ENCODE measurements around the gene WIPF2.

WIPF2 gene

DNA sequence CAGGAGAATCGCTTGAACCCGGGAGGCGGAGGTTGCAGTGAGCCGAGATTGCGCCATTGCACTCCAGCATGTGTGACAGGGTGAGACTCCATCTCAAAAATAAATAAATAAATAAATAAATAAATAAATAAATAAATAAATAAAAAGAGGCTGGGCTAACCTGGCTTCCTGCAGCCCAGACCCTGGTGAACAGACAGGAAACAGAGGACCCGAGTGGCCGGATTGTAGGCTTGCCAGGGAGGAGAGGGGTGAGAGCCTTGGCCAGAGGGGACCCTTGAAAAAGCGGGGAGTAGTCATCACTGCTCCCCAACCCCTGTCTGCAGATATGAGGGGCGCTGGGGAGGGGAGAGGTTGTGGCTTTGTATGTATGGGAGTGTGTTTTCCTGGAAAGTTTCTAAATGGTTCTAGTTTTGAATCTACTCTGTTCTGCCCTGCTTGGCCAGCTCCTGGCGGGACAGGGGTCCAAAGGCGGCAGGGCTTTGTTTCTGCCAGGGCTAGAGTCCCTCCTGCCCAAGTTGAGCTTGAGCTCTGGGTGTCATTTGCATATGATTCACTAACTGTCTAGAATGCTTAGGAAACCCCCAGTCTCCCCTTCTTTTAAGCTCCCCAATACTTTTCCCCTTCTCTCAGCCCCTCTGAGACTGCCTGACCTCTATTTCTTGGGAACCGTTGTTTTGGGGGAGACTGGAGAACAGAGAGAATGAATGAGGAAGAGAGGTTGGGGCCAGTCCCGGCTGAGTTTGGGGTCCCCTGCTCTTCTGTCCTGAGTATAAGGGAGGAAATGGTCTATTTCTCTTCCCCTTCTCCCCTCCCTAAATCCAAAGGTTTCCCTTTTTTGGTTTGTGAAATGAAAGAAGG lies 106.3 kb downstream of the WIPF2 start:
- H3K9ac ChIP-seq (ENCODE audit: insufficient read length, low read depth), result peak overlapping the region; percentile 5
- no peaks in the 10 kb centered on the region for H3K9me3 ChIP-seq (ENCODE audit: insufficient read depth, low read length)
- TF ChIP-seq YY1 (IDR thresholded peaks at IDR 0.05; ENCODE audit: insufficient read depth, insufficient read length) (no peak), SUZ12 (IDR thresholded peaks at IDR 0.05; ENCODE audit: extremely low read depth, insufficient read depth, insufficient read length) (no peak), ZNF274 (IDR thresholded peaks at IDR 0.05; ENCODE audit: low read depth, low read length) (no peak)
- no peak overlapping the region for H3K4me3 ChIP-seq (ENCODE audit: insufficient read length, low read depth)
- DNase-seq (ENCODE audit: low read depth, low spot score), result no peak
- peaks cover 3% of the 10 kb centered on the region for H3K36me3 ChIP-seq (ENCODE audit: insufficient read depth, insufficient read length, low read length)
- no peaks in the 10 kb centered on the region for H3K27me3 ChIP-seq (ENCODE audit: insufficient read depth, insufficient read length)
- H3K4me1 ChIP-seq (ENCODE audit: insufficient read depth, insufficient read length), result peaks cover 31% of the 10 kb centered on the region

DNA sequence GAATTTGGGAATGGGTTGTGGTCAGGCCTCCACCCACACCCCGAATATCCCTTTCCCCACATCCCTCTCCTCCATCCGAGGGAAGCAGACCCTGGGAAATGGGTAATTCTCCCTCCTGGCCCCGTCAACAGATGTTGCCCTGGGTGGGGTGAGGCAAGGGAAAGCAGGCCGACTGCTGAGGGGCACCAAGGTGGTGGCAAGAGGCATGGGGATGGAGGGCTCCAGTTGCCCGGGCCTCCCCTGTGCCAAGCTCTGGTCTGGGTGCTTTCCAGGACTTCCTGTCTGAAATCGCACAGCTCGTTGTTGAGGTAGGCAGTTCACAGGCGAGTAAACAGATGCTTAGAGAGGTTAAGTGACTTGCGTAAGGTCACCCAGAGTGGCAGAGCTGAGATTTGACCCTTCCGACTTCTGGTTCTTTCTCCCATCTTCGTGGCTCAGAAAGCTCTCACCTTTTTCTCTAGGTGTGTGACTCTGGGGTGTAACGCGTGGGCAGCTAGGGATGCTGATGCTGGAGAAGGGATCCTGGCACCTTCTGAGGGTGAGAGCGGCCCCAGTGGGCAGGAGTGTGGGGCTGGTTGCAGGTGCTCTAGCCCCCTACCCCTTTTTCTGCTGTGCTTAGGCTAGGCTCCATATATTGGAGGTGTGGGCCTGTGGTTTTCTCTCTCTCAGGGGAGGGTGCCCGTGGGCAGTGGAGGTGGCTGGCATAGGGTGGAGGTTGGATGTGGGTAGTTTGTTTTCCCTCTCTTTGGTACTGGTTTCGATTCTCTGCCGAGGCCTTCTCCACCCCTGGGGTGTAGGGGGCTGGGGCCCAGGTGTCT lies 107.1 kb downstream of the WIPF2 start:
- Histone ChIP-seq H3K4me1 (ENCODE audit: insufficient read depth, insufficient read length) (peaks cover 33% of the 10 kb centered on the region), H3K27me3 (ENCODE audit: insufficient read depth, insufficient read length) (no peaks in the 10 kb centered on the region), H3K36me3 (ENCODE audit: insufficient read depth, insufficient read length, low read length) (peaks cover 12% of the 10 kb centered on the region), H3K4me3 (ENCODE audit: insufficient read length, low read depth) (no peak overlapping the region), H3K9ac (ENCODE audit: insufficient read length, low read depth) (no peak overlapping the region), H3K9me3 (ENCODE audit: insufficient read depth, low read length) (no peaks in the 10 kb centered on the region)
- DNase-seq (ENCODE audit: low read depth, low spot score), result no peak
- TF ChIP-seq YY1 (IDR thresholded peaks at IDR 0.05; ENCODE audit: insufficient read depth, insufficient read length), result no peak
- no peak for TF ChIP-seq SUZ12 (IDR thresholded peaks at IDR 0.05; ENCODE audit: extremely low read depth, insufficient read depth, insufficient read length)
- TF ChIP-seq ZNF274 (IDR thresholded peaks at IDR 0.05; ENCODE audit: low read depth, low read length), result no peak

DNA sequence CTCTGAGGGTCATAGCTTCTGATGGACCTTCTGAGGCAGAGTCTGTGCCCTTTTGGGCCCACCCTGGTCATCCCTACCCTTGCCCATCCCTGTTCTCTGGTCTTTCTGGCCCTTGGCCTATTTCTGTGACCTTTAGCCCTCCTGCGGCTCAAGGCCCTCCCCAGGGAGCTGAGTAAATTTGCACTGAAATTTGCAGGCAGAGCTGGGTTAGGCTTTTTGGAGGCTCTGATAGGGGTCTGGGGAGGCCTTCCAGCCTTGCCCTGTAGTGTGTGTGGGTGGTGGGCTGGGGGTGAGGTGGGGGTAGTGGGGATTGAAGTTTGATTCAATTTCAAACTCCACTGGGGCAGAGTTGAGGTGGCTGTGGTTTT lies 107.7 kb downstream of the WIPF2 start:
- Histone ChIP-seq H3K9me3 (ENCODE audit: insufficient read depth, low read length) (no peaks in the 10 kb centered on the region), H3K4me3 (ENCODE audit: insufficient read length, low read depth) (no peak overlapping the region), H3K9ac (ENCODE audit: insufficient read length, low read depth) (no peak overlapping the region), H3K4me1 (ENCODE audit: insufficient read depth, insufficient read length) (peaks cover 36% of the 10 kb centered on the region), H3K36me3 (ENCODE audit: insufficient read depth, insufficient read length, low read length) (peaks cover 18% of the 10 kb centered on the region), H3K27me3 (ENCODE audit: insufficient read depth, insufficient read length) (no peaks in the 10 kb centered on the region)
- TF ChIP-seq YY1 (IDR thresholded peaks at IDR 0.05; ENCODE audit: insufficient read depth, insufficient read length), result no peak
- DNase-seq (ENCODE audit: low read depth, low spot score), result no peak

- no peak for TF ChIP-seq ZNF274 (IDR thresholded peaks at IDR 0.05; ENCODE audit: low read depth, low read length)
- no peak for TF ChIP-seq YY1 (IDR thresholded peaks at IDR 0.05; ENCODE audit: insufficient read depth, insufficient read length)
- no peak for TF ChIP-seq SUZ12 (IDR thresholded peaks at IDR 0.05; ENCODE audit: extremely low read depth, insufficient read depth, insufficient read length)
- Histone ChIP-seq H3K9ac (ENCODE audit: insufficient read length, low read depth) (no peak overlapping the region), H3K36me3 (ENCODE audit: insufficient read depth, insufficient read length, low read length) (peaks cover 22% of the 10 kb centered on the region), H3K27me3 (ENCODE audit: insufficient read depth, insufficient read length) (no peaks in the 10 kb centered on the region), H3K9me3 (ENCODE audit: insufficient read depth, low read length) (no peaks in the 10 kb centered on the region), H3K4me1 (ENCODE audit: insufficient read depth, insufficient read length) (peaks cover 32% of the 10 kb centered on the region), H3K4me3 (ENCODE audit: insufficient read length, low read depth) (no peak overlapping the region)
- no peak for DNase-seq (ENCODE audit: low read depth, low spot score)
These were observed 108.2 kb downstream of the WIPF2 start for GRCh38 chr17:40327244-40327729.

- Histone ChIP-seq H3K27me3 (ENCODE audit: insufficient read depth, insufficient read length) (no peaks in the 10 kb centered on the region), H3K4me3 (ENCODE audit: insufficient read length, low read depth) (no peak overlapping the region), H3K9ac (ENCODE audit: insufficient read length, low read depth) (no peak overlapping the region), H3K4me1 (ENCODE audit: insufficient read depth, insufficient read length) (peaks cover 28% of the 10 kb centered on the region), H3K36me3 (ENCODE audit: insufficient read depth, insufficient read length, low read length) (peaks cover 28% of the 10 kb centered on the region), H3K9me3 (ENCODE audit: insufficient read depth, low read length) (no peaks in the 10 kb centered on the region)
- TF ChIP-seq ZNF274 (IDR thresholded peaks at IDR 0.05; ENCODE audit: low read depth, low read length) (no peak), YY1 (IDR thresholded peaks at IDR 0.05; ENCODE audit: insufficient read depth, insufficient read length) (no peak), SUZ12 (IDR thresholded peaks at IDR 0.05; ENCODE audit: extremely low read depth, insufficient read depth, insufficient read length) (no peak)
- DNase-seq (ENCODE audit: low read depth, low spot score), result no peak
These were observed 108.8 kb downstream of the WIPF2 start for GRCh38 chr17:40327735-40328385.

- TF ChIP-seq YY1 (IDR thresholded peaks at IDR 0.05; ENCODE audit: insufficient read depth, insufficient read length) (no peak), ZNF274 (IDR thresholded peaks at IDR 0.05; ENCODE audit: low read depth, low read length) (no peak), SUZ12 (IDR thresholded peaks at IDR 0.05; ENCODE audit: extremely low read depth, insufficient read depth, insufficient read length) (no peak)
These were observed 109.3 kb downstream of the WIPF2 start for GRCh38 chr17:40328386-40328766.

More at GRCh38 chr17:40328386-40328766, 109.3 kb downstream of the WIPF2 start:
- Histone ChIP-seq H3K27me3 (ENCODE audit: insufficient read depth, insufficient read length) (no peaks in the 10 kb centered on the region), H3K9ac (ENCODE audit: insufficient read length, low read depth) (no peak overlapping the region), H3K4me3 (ENCODE audit: insufficient read length, low read depth) (no peak overlapping the region), H3K36me3 (ENCODE audit: insufficient read depth, insufficient read length, low read length) (peaks cover 32% of the 10 kb centered on the region), H3K9me3 (ENCODE audit: insufficient read depth, low read length) (no peaks in the 10 kb centered on the region), H3K4me1 (ENCODE audit: insufficient read depth, insufficient read length) (peaks cover 25% of the 10 kb centered on the region)
- DNase-seq (ENCODE audit: low read depth, low spot score), result no peak
